ENCODE measurements around the gene IRAK3.

DNA sequence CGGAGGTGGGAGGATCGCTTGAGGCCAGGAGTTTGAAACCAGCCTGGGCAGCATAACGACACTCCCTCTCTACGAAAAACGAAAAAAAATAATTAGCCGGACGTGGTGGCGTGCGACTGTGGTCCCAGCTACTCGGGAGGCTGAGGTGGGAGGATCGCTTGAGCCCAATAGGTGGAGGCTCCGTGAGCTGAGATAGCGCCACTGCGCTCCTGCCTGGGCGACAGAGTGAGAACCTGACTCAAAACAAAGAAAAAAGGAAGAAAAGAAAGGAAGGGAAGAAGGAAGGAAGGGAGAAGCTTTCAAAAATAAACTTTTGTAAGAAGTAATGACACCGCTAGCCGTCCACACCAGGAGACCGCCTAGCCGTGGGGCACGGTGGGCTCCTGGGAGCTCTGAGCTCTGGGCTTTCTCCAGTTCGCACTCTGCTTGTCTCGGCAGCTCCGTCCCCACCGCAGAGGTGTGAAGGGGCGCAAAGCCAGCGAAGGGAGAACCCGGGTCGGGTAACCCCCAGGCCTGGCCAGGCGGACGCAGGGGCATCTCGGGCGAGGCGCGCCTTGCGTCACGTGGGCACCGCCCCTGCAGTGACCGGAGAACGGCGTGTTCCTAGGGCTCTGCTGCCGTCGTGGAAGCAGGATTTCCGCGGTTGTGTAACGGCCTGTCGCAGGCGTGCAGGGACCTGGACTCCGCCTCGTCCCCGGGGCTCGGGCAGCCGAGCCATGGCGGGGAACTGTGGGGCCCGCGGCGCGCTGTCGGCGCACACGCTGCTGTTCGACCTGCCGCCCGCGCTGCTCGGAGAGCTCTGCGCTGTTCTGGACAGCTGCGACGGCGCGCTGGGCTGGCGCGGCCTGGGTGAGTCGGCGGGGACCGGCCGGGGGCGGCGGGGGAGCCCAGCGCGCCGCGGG is at the start of gene IRAK3:
- TF ChIP-seq, protein P1, sequence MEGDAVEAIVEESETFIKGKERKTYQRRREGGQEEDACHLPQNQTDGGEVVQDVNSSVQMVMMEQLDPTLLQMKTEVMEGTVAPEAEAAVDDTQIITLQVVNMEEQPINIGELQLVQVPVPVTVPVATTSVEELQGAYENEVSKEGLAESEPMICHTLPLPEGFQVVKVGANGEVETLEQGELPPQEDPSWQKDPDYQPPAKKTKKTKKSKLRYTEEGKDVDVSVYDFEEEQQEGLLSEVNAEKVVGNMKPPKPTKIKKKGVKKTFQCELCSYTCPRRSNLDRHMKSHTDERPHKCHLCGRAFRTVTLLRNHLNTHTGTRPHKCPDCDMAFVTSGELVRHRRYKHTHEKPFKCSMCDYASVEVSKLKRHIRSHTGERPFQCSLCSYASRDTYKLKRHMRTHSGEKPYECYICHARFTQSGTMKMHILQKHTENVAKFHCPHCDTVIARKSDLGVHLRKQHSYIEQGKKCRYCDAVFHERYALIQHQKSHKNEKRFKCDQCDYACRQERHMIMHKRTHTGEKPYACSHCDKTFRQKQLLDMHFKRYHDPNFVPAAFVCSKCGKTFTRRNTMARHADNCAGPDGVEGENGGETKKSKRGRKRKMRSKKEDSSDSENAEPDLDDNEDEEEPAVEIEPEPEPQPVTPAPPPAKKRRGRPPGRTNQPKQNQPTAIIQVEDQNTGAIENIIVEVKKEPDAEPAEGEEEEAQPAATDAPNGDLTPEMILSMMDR (IDR thresholded peaks at IDR 0.05): no peak
- TF ChIP-seq POLR2A (IDR thresholded peaks at IDR 0.05): peak in 3 of 4 donors; percentile 78 to 94 (median 94)
